ENCODE results near the gene FAM83F.

The FAM83F gene

GRCh38 chr22:40029189-40029890 lies 34.6 kb downstream of the FAM83F start:
- DNase-seq (ENCODE audit: low read depth, low spot score), result no peak
- H3K4me3 ChIP-seq (ENCODE audit: low read depth, low read length), result no peak overlapping the region
- in situ Hi-C loops (cut with HindIII; ENCODE audit: low sequenced_read_pairs), result no loop called here
- TF ChIP-seq CTCF (IDR thresholded peaks at IDR 0.05; ENCODE audit: low read depth, low read length), result no peak

- no peak for TF ChIP-seq CTCF (IDR thresholded peaks at IDR 0.05; ENCODE audit: low read depth, low read length)
- in situ Hi-C loops (cut with HindIII; ENCODE audit: low sequenced_read_pairs), result no loop called here
Observed at GRCh38 chr22:40030026-40030757, 35.4 kb downstream of the FAM83F start.

GRCh38 chr22:40030758-40031095 lies 36.0 kb downstream of the FAM83F start:
- in situ Hi-C loops (cut with HindIII; ENCODE audit: low sequenced_read_pairs), result no loop called here
- DNase-seq (ENCODE audit: low read depth, low spot score), result no peak
- no peak for TF ChIP-seq CTCF (IDR thresholded peaks at IDR 0.05; ENCODE audit: low read depth, low read length)
- H3K4me3 ChIP-seq (ENCODE audit: low read depth, low read length), result no peak overlapping the region

More at GRCh38 chr22:40030026-40030757, 35.4 kb downstream of the FAM83F start:
- no peak overlapping the region for H3K4me3 ChIP-seq (ENCODE audit: low read depth, low read length)
- no peak for DNase-seq (ENCODE audit: low read depth, low spot score)

GRCh38 chr22:40031766-40032470 lies 37.2 kb downstream of the FAM83F start:
- in situ Hi-C loops (cut with HindIII; ENCODE audit: low sequenced_read_pairs), result no loop called here
- TF ChIP-seq CTCF (IDR thresholded peaks at IDR 0.05; ENCODE audit: low read depth, low read length), result no peak
- no peak overlapping the region for H3K4me3 ChIP-seq (ENCODE audit: low read depth, low read length)
- DNase-seq (ENCODE audit: low read depth, low spot score), result no peak

- no peak overlapping the region for H3K4me3 ChIP-seq (ENCODE audit: low read depth, low read length)
- in situ Hi-C loops (cut with HindIII; ENCODE audit: low sequenced_read_pairs), result no loop called here
- no peak for DNase-seq (ENCODE audit: low read depth, low spot score)
- TF ChIP-seq CTCF (IDR thresholded peaks at IDR 0.05; ENCODE audit: low read depth, low read length), result no peak
Observed at GRCh38 chr22:40033586-40034380, 39.0 kb downstream of the FAM83F start.

GRCh38 chr22:40035351-40035750 lies 40.6 kb downstream of the FAM83F start:
- no peak overlapping the region for H3K4me3 ChIP-seq (ENCODE audit: low read depth, low read length)
- no peak for DNase-seq (ENCODE audit: low read depth, low spot score)
- TF ChIP-seq CTCF (IDR thresholded peaks at IDR 0.05; ENCODE audit: low read depth, low read length), result no peak
- in situ Hi-C loops (cut with HindIII; ENCODE audit: low sequenced_read_pairs), result no loop called here
